Measurements from ENCODE around the gene KCNS3.

DNA sequence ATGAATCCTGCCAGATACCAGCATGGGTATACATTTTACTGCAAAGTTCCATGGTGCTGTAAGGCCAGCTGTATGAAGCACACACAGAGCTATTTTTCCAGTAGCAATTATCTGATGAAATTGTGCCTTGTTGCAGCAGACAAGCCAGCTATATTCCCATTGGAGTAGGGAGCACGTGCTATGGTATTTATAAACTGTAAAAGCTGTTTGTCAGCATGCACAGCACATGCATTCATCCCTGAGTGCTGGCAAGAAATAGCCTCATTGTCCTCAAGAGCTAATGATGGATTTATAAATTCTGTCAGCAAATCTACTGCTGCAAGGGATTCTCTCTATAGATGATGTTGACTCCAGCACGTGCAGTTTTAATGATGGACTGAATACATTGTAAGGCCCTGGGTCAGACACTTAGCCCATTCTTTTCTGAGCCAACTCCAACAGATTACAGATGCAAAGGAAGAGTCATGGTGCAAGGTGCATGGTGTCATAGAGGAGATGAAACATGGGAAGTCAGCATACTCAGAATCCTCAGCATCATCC lies 61.7 kb downstream of the KCNS3 start:
- TF ChIP-seq CTCF (IDR thresholded peaks at IDR 0.05; ENCODE audit: low read depth, low read length, poor library complexity, severe bottlenecking) (no peak), EZH2phosphoT487 (IDR thresholded peaks at IDR 0.05; ENCODE audit: borderline replicate concordance, low read length) (no peak)

All from DOHH2 (cell line).